Measurements from ENCODE around the gene ANAPC15. TPM values are rescaled to one million over a fixed set of nuclear protein-coding genes. Genes with fewer than 3 reads are reported as not detected.

ANAPC15 gene
- total and polyA plus RNA-seq, 9 of the 15 experiments (the other 6 are each of a cell fraction or from before 2014, with no cell fraction given): 53.0 to 254 (median 75.7) TPM

DNA sequence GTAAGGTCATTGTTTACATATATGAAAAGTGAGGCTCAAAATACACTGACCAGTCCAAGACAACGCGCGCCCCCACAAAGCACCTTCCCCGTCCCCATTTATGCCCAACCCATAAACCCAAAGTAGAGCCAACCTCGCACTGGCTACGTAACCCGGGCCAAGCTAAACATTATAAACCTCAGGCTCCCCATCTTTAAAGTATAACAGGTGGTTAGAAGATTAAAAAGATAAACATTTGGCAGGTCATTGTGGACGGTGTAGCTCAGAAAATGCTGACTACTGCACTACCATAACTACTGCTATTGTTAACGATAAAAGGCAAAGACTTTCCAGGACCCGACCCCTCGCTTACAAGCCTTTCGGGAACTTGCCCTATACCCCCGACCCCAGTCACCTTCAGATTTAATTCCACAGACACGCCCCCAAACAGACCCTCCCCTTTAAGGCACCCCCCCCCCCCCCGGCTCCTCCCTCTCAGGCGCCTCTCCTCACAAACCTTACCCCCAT lies 32.6 kb downstream of the ANAPC15 start:
- ChIA-PET POLR2A (interaction anchor here (0.6 to 2.9 kb wide), 3 partner anchors 20 to 74 kb away, joined by 4 to 10 read pairs (median 4); no protein-coding TSS in a partner anchor), CTCF (ENCODE audit: low intra/inter-chr PET ratio) (no interaction called here)
- peak overlapping the region; percentile 92 for H3K4me2 ChIP-seq (ENCODE audit: insufficient read depth, low read length)
- FAIRE-seq (no peak), DNase-seq (ENCODE audit: extremely low read depth in 1 of 4, low spot score in 3 of 4) (peak in 3 of 4 experiments; percentile 36 to 76 (median 74)), ATAC-seq (peak; percentile 53)
- 1% methylated on average over 15 of the region's 16 CpGs for WGBS (ENCODE audit: insufficient coverage, low coverage, missing lambda C conversion rate)
- in situ Hi-C loops (cut with MboI) (no loop called here), intact Hi-C loops (cut with micrococcal nuclease) (loop anchor here (1.0 to 2.0 kb wide), 3 partner anchors 23 to 39 kb away; partner anchors contain the start of genes ANAPC15 and LAMTOR1)
- H3K27me3 ChIP-seq (ENCODE audit: control insufficient read depth in 2 of 2, insufficient read depth in 2 of 2, low read length in 2 of 2): no peaks in the 10 kb centered on the region
- H3K9me1 ChIP-seq (ENCODE audit: control insufficient read depth, insufficient read depth, low read length): no peaks in the 10 kb centered on the region
- H3K36me3 ChIP-seq (ENCODE audit: control insufficient read depth, insufficient read depth, low read length): peaks cover 15% of the 10 kb centered on the region; the same call in 2 of the 3 replicates
- H3K4me3 ChIP-seq: peak overlapping the region; percentile 70
- peak overlapping the region; percentile 82 to 94 for H3K9ac ChIP-seq (ENCODE audit: insufficient read depth in 1 of 2, low read depth in 2 of 2, low read length in 2 of 2)
- H3K4me1 ChIP-seq (replicated peaks in 1 of 2; ENCODE audit: control insufficient read depth in 2 of 2, insufficient read depth in 2 of 2, low read length in 2 of 2): peaks cover 6 to 20% of the 10 kb centered on the region in 2 experiments; a peak in 3 of 5 replicates
- peak overlapping the region; percentile 86 for H3K27ac ChIP-seq (ENCODE audit: extremely low read depth, low read depth, low read length)
- H3K9me3 ChIP-seq (replicated peaks; ENCODE audit: control insufficient read depth, insufficient read depth, low read depth, low read length): no peaks in the 10 kb centered on the region
- H2AFZ ChIP-seq (ENCODE audit: low read depth, low read length): peak overlapping the region; percentile 83
- peaks cover 51% of the 10 kb centered on the region for H3K79me2 ChIP-seq (ENCODE audit: control insufficient read depth, insufficient read depth, low read length)
- no TSS peak for BruUV-seq (replicated peaks)
- H4K20me1 ChIP-seq (replicated peaks; ENCODE audit: control insufficient read depth, insufficient read depth, low read length): 0 out of 2 replicates have a peak, but pooled peaks cover 6% of the 10 kb centered on the region
- peak; percentile 8 for TF ChIP-seq HDAC3 (IDR thresholded peaks at IDR 0.05; ENCODE audit: borderline replicate concordance, partially characterized antibody)
- no peak for TF ChIP-seq ZC3H4 (CRISPR knock-in tag; IDR thresholded peaks at IDR 0.05; ENCODE audit: borderline replicate concordance)
- TF ChIP-seq, protein P1, sequence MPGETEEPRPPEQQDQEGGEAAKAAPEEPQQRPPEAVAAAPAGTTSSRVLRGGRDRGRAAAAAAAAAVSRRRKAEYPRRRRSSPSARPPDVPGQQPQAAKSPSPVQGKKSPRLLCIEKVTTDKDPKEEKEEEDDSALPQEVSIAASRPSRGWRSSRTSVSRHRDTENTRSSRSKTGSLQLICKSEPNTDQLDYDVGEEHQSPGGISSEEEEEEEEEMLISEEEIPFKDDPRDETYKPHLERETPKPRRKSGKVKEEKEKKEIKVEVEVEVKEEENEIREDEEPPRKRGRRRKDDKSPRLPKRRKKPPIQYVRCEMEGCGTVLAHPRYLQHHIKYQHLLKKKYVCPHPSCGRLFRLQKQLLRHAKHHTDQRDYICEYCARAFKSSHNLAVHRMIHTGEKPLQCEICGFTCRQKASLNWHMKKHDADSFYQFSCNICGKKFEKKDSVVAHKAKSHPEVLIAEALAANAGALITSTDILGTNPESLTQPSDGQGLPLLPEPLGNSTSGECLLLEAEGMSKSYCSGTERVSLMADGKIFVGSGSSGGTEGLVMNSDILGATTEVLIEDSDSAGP (CRISPR knock-in tag; IDR thresholded peaks at IDR 0.05): 0 out of 2 replicates have a peak, but pooled peaks have one; percentile 21
- peak; percentile 84 for TF ChIP-seq MAFF (IDR thresholded peaks at IDR 0.05; ENCODE audit: low read length)
- TF ChIP-seq NFE2 (IDR thresholded peaks at IDR 0.05; ENCODE audit: low read depth): peak; percentile 36
- TF ChIP-seq, protein P2, sequence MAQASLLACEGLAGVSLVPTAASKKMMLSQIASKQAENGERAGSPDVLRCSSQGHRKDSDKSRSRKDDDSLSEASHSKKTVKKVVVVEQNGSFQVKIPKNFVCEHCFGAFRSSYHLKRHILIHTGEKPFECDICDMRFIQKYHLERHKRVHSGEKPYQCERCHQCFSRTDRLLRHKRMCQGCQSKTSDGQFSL (CRISPR knock-in tag; IDR thresholded peaks at IDR 0.05): no peak; the same call in 1 of the 2 replicates
- TF ChIP-seq, protein P2 (tag; IDR thresholded peaks at IDR 0.05): peak in 1 of 2 experiments; percentile 93; a peak in 2 of 4 replicates
- 0 out of 2 replicates have a peak, but pooled peaks have one; percentile 13 for TF ChIP-seq HLTF (IDR thresholded peaks at IDR 0.05)
- 0 out of 2 replicates have a peak, but pooled peaks have one; percentile 7 for TF ChIP-seq SOX6 (IDR thresholded peaks at IDR 0.05)
- peak in 1 of 2 experiments; percentile 23; a peak in 1 of 4 replicates for TF ChIP-seq SIN3A (IDR thresholded peaks at IDR 0.05; ENCODE audit: borderline replicate concordance in 2 of 2, control insufficient read depth in 1 of 2, low read depth in 2 of 2, low read length in 2 of 2)
- TF ChIP-seq, protein P3, sequence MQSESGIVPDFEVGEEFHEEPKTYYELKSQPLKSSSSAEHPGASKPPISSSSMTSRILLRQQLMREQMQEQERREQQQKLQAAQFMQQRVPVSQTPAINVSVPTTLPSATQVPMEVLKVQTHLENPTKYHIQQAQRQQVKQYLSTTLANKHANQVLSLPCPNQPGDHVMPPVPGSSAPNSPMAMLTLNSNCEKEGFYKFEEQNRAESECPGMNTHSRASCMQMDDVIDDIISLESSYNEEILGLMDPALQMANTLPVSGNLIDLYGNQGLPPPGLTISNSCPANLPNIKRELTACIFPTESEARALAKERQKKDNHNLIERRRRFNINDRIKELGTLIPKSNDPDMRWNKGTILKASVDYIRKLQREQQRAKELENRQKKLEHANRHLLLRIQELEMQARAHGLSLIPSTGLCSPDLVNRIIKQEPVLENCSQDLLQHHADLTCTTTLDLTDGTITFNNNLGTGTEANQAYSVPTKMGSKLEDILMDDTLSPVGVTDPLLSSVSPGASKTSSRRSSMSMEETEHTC (IDR thresholded peaks at IDR 0.05): no peak
- TF ChIP-seq ZNF316 (IDR thresholded peaks at IDR 0.05): peak; percentile 97
- no peak for TF ChIP-seq HOXB6 (CRISPR knock-in tag; IDR thresholded peaks at IDR 0.05; ENCODE audit: borderline replicate concordance)
- TF ChIP-seq MAFK (IDR thresholded peaks at IDR 0.05; ENCODE audit: low read length): peak; percentile 81
- TF ChIP-seq ZC3H11A (IDR thresholded peaks at IDR 0.05; ENCODE audit: low read depth, low read length): no peak
- 0 out of 2 replicates have a peak, but pooled peaks have one; percentile 16 for TF ChIP-seq GATA2 (CRISPR knock-in tag; IDR thresholded peaks at IDR 0.05)
- no peak for TF ChIP-seq ZNF134 (CRISPR knock-in tag; conservative IDR thresholded peaks at IDR 0.05)
- TF ChIP-seq, protein P4, sequence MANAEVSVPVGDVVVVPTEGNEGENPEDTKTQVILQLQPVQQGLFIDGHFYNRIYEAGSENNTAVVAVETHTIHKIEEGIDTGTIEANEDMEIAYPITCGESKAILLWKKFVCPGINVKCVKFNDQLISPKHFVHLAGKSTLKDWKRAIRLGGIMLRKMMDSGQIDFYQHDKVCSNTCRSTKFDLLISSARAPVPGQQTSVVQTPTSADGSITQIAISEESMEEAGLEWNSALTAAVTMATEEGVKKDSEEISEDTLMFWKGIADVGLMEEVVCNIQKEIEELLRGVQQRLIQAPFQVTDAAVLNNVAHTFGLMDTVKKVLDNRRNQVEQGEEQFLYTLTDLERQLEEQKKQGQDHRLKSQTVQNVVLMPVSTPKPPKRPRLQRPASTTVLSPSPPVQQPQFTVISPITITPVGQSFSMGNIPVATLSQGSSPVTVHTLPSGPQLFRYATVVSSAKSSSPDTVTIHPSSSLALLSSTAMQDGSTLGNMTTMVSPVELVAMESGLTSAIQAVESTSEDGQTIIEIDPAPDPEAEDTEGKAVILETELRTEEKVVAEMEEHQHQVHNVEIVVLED (CRISPR knock-in tag; IDR thresholded peaks at IDR 0.05): no peak
